OCI-LY7 (cell line): ENCODE data around the gene CDC42BPG. TPM values are rescaled to one million over a fixed set of nuclear protein-coding genes. Genes with fewer than 3 reads are reported as not detected.

Source experiments
- BruUV-seq: library from RNA; stranded (reverse); fragments of 400-500 nt; replicated peaks from 2 replicates; lab custom pipeline; 2021; lab: Mats Ljungman, UMichigan
- CTCF ChIA-PET: fragments of 300-600 bp; sonication (Branson Sonifier 250); formaldehyde crosslinking; loops from one replicate; lab custom pipeline; 2022; ENCODE audit warnings: antibody characterized with exemption; ENCODE audit not compliant: unreplicated experiment; lab: Charles Lee
- POLR2A ChIA-PET: fragments of 300-600 bp; sonication (Branson Sonifier 250); formaldehyde crosslinking; loops from one replicate; lab custom pipeline; 2022; ENCODE audit warnings: antibody characterized with exemption; lab: Charles Lee
- DNase-seq: peaks from one replicate; pipeline ENCODE4 v3.0.0-alpha.2; 2015; ENCODE audit warnings: low spot score
- H2AFZ ChIP-seq: fragments of 200-600 bp; sonication (generic), shearing (Covaris generic); 2 replicates; pipeline ENCODE4 v1.6.1; 2014; ENCODE audit warnings: mild to moderate bottlenecking, antibody characterized with exemption, low read length, moderate library complexity
- H3K27ac ChIP-seq: fragments of 200-600 bp; sonication (generic); 2 replicates; pipeline ENCODE4 v1.5.1; 2014; ENCODE audit warnings: mixed run types, low read depth, mild to moderate bottlenecking, moderate library complexity, low read length, inconsistent platforms; ENCODE audit not compliant: poor library complexity, severe bottlenecking
- H3K36me3 ChIP-seq: fragments of 200-600 bp; sonication (generic); 2 replicates; pipeline ENCODE4 v1.6.1; 2014; ENCODE audit warnings: mild to moderate bottlenecking, antibody characterized with exemption, low read length, moderate library complexity, mixed read lengths; ENCODE audit not compliant: insufficient read depth
- H3K4me1 ChIP-seq: fragments of 200-600 bp; sonication (generic); 2 replicates; pipeline ENCODE4 v1.5.1; 2014; ENCODE audit warnings: mild to moderate bottlenecking, low read length; ENCODE audit not compliant: insufficient read depth, poor library complexity, severe bottlenecking
- H3K4me2 ChIP-seq: fragments of 200-600 bp; sonication (generic); 2 replicates; pipeline ENCODE4 v1.6.1; 2014; ENCODE audit warnings: mild to moderate bottlenecking, low read length
- H3K4me3 ChIP-seq: fragments of 200-600 bp; sonication (generic); 2 replicates; pipeline ENCODE4 v1.5.1; 2014; ENCODE audit warnings: mild to moderate bottlenecking, low read depth, low read length; ENCODE audit not compliant: poor library complexity, severe bottlenecking
- H3K79me2 ChIP-seq: fragments of 200-600 bp; sonication (generic); 2 replicates; pipeline ENCODE4 v1.6.1; 2016; ENCODE audit warnings: low read depth, mild to moderate bottlenecking, low read length, moderate library complexity, mixed read lengths; ENCODE audit not compliant: insufficient read depth
- H3K9me2 ChIP-seq: fragments of 200-600 bp; sonication (generic); 2 replicates; pipeline ENCODE4 v1.6.1; 2016; ENCODE audit warnings: mild to moderate bottlenecking, low read length, mixed read lengths; ENCODE audit not compliant: insufficient read depth
- H3K9me3 ChIP-seq: fragments of 200-600 bp; sonication (generic); 2 replicates; pipeline ENCODE4 v1.6.1; 2014; ENCODE audit warnings: mild to moderate bottlenecking, mixed run types, low read length, mixed read lengths
- H4K20me1 ChIP-seq: fragments of 200-600 bp; sonication (generic); 2 replicates; pipeline ENCODE4 v1.6.1; 2014; ENCODE audit warnings: mild to moderate bottlenecking, antibody characterized with exemption, low read length, moderate library complexity, mixed read lengths; ENCODE audit not compliant: insufficient read depth
- EZH2phosphoT487 ChIP-seq: fragments of 200-600 bp; sonication (generic); IDR thresholded peaks from 2 replicates; pipeline ENCODE4 v1.6.1; 2018; ENCODE audit warnings: low read depth, borderline replicate concordance, mild to moderate bottlenecking, mixed run types, antibody characterized with exemption, low read length, moderate library complexity, mixed read lengths
- intact Hi-C: fragments of 100-400 bp; cut with micrococcal nuclease; formaldehyde crosslinking; loops from one replicate; pipeline ENCODE4 v1.10.0; 2022; ENCODE audit not compliant: unreplicated experiment
- total RNA-seq, 2 experiments: library from RNA; depleted of rRNA in 1 of 2; stranded (reverse); fragments of >200 nt in 1 of 2; shearing (Covaris generic) in 1 of 2; gene quantifications; 2 replicates each; pipeline ENCODE4 v1.2.3, GENCODE V29; 2014 to 2022
- TF ChIP-seq, protein P1 (sequence below): fragments of 200-600 bp; sonication (generic); conservative IDR thresholded peaks from 2 replicates; pipeline ENCODE4 v1.5.1; 2014; ENCODE audit warnings: mild to moderate bottlenecking, antibody characterized with exemption, low read length, moderate library complexity, mixed read lengths

The CDC42BPG gene
- total RNA-seq, 2 experiments from 2014 or later = 3.5 to 4.9 TPM

DNA sequence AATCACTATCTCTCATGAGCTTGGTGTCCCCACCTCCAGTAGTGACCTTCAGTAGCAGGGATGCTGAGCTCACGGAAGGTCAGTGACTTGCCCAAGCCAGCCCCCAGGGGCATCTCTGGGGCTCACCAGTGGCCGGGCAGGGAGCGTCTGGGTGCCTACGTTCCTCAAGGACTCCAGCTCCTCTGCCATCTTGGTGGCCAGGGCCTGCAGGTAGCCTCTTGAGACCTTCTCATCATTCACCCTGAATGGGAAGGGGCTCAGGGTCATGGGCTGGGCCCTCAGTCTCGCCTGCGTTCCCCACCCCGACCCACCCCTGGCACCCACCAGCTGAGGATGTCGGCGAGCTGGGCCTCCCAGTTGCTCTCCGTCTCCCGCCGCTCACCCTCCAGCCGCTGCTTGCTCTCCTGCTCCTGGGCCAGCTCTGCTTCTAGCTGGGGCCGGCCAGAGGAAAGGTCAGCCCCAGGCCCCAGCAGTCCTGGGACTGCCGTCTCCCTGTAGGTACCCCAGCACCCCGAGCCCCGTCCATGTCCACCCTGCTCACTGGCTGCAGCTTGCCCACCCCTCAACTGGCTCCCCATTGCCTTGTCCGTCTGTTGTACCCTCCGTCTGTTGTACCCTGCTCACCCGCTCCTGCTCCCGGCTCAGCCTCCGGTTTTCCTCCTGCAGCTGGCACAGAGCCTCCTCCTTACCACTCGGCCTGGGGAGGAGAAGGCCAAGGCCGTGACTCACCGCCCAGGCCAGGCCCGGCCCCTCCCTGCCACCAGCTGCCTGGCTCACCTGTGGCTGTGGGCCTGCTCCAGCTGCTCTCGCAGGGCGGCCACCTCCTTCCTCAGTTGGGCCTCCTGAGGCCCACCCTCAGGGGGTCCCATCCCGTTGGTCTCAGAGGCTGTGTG, 9.5 kb downstream of the CDC42BPG start:
- no peaks in the 10 kb centered on the region for H3K4me1 ChIP-seq
- DNase-seq = no peak
- no peaks in the 10 kb centered on the region for H4K20me1 ChIP-seq
- ChIA-PET POLR2A (no interaction called here), CTCF (no interaction called here)
- no peak overlapping the region for H3K4me2 ChIP-seq
- no peak overlapping the region for H3K27ac ChIP-seq
- no peaks in the 10 kb centered on the region for H3K79me2 ChIP-seq
- no TSS peak for BruUV-seq
- no peak for TF ChIP-seq EZH2phosphoT487
- TF ChIP-seq, protein P1, sequence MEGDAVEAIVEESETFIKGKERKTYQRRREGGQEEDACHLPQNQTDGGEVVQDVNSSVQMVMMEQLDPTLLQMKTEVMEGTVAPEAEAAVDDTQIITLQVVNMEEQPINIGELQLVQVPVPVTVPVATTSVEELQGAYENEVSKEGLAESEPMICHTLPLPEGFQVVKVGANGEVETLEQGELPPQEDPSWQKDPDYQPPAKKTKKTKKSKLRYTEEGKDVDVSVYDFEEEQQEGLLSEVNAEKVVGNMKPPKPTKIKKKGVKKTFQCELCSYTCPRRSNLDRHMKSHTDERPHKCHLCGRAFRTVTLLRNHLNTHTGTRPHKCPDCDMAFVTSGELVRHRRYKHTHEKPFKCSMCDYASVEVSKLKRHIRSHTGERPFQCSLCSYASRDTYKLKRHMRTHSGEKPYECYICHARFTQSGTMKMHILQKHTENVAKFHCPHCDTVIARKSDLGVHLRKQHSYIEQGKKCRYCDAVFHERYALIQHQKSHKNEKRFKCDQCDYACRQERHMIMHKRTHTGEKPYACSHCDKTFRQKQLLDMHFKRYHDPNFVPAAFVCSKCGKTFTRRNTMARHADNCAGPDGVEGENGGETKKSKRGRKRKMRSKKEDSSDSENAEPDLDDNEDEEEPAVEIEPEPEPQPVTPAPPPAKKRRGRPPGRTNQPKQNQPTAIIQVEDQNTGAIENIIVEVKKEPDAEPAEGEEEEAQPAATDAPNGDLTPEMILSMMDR = no peak
- no peak overlapping the region for H3K4me3 ChIP-seq
- H2AFZ ChIP-seq = no peak overlapping the region
- H3K9me3 ChIP-seq = no peaks in the 10 kb centered on the region
- H3K9me2 ChIP-seq = no peaks in the 10 kb centered on the region
- intact Hi-C loops = no loop called here
- H3K36me3 ChIP-seq = no peaks in the 10 kb centered on the region

DNA sequence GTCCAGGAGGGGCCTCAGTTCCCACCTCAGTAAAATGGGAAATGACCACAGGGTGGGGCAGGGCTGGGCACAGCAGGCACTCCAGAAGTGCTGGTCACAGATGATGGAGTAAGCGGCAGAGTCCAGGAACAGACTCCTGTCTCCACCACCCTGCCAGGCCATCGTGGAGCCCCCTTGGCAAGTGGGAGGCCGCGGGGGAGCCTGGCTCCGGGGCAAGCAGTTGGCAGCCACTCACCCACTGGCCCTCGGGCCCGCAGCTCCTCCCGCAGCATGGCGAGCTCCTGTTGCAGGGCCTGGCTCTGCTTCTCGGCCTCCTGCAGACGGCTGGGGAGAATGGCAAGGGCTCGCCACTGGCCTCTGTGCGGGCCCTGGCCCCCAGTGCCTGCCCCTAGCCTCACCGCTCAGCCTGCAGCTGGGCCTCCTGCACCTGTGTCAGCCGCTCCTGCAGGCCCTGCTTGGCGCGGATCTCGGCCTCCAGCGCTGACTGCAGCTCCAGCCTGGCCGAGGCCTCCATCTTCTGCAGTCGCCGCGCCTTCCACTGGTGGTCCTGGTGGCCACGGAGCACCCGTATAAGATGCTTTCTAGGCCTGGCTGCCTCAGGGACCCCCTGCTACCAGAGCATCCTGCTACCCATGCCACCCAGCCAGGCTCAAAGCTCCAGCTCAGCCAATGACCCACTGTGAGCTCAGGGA, 10.3 kb downstream of the CDC42BPG start:
- no peak overlapping the region for H3K4me3 ChIP-seq
- H3K4me2 ChIP-seq = no peak overlapping the region
- H2AFZ ChIP-seq = no peak overlapping the region
- DNase-seq = no peak
- ChIA-PET CTCF (no interaction called here), POLR2A (no interaction called here)
- TF ChIP-seq, protein P1 = no peak
- TF ChIP-seq EZH2phosphoT487 = no peak
- H3K9me2 ChIP-seq = no peaks in the 10 kb centered on the region
- intact Hi-C loops = no loop called here
- no peaks in the 10 kb centered on the region for H3K36me3 ChIP-seq
- no peaks in the 10 kb centered on the region for H4K20me1 ChIP-seq
- no peaks in the 10 kb centered on the region for H3K9me3 ChIP-seq
- BruUV-seq = no TSS peak
- H3K27ac ChIP-seq = no peak overlapping the region
- H3K4me1 ChIP-seq = peaks cover 1% of the 10 kb centered on the region
- H3K79me2 ChIP-seq = no peaks in the 10 kb centered on the region
